Glutamatergic neuron (in vitro differentiated cells): ENCODE data around the gene SPAG9. TPM values are rescaled to one million over a fixed set of nuclear protein-coding genes. Genes with fewer than 3 reads are reported as not detected.
"Not testable (repeated sequence)": the region's sequence is repeated elsewhere in the genome, so short reads cannot be mapped to it uniquely, and the experiment has no call there.

Source experiments
- DNase-seq: peaks from one replicate; pipeline ENCODE4 v3.0.0; 2022
- H3K27ac Mint-ChIP-seq: one replicate; pipeline ENCODE4 v1.8.0; 2020; ENCODE audit warnings: mild to moderate bottlenecking, mixed read lengths, inconsistent platforms; ENCODE audit not compliant: unreplicated experiment
- H3K27me3 Mint-ChIP-seq: one replicate; pipeline ENCODE4 v1.8.0; 2020; ENCODE audit warnings: mild to moderate bottlenecking, moderate library complexity, mixed read lengths, inconsistent platforms; ENCODE audit not compliant: unreplicated experiment
- H3K36me3 Mint-ChIP-seq: one replicate; pipeline ENCODE4 v1.8.0; 2020; ENCODE audit warnings: mild to moderate bottlenecking, mixed read lengths, inconsistent platforms; ENCODE audit not compliant: unreplicated experiment
- H3K4me1 Mint-ChIP-seq: one replicate; pipeline ENCODE4 v1.8.0; 2020; ENCODE audit warnings: mild to moderate bottlenecking, low read depth, mixed read lengths, inconsistent platforms; ENCODE audit not compliant: unreplicated experiment
- H3K4me3 Mint-ChIP-seq: one replicate; pipeline ENCODE4 v1.8.0; 2020; ENCODE audit warnings: mild to moderate bottlenecking, mixed read lengths, inconsistent platforms; ENCODE audit not compliant: unreplicated experiment
- H3K9me3 Mint-ChIP-seq: one replicate; pipeline ENCODE4 v1.8.0; 2020; ENCODE audit warnings: mild to moderate bottlenecking, moderate library complexity, mixed read lengths, inconsistent platforms; ENCODE audit not compliant: unreplicated experiment
- CTCF ChIP-seq: fragments of 200-600 bp; sonication (generic); IDR thresholded peaks from one replicate; pipeline ENCODE4 v1.5.0; 2021; ENCODE audit not compliant: partially characterized antibody, unreplicated experiment
- total RNA-seq: library from RNA; stranded (reverse); fragmentation: NEBNext Ultra II Directional; extraction: Animal tissue kit (Norgen Biotek cat#: 25700); gene quantifications from one replicate; pipeline ENCODE4 v1.2.1, GENCODE V29; 2021; ENCODE audit not compliant: unreplicated experiment

The SPAG9 gene
- total RNA-seq, 1 donor from 2014 or later, result 327 TPM

GRCh38 chr17:51115179-51115578, 5.5 kb downstream of the SPAG9 start:
- Mint-ChIP-seq H3K4me3 (no peak overlapping the region), H3K27ac (no peak overlapping the region), H3K36me3 (no peaks in the 10 kb centered on the region), H3K4me1 (peaks cover 13% of the 10 kb centered on the region), H3K9me3 (peaks cover 5% of the 10 kb centered on the region), H3K27me3 (peaks cover 1% of the 10 kb centered on the region)
- no peak for DNase-seq
- no peak for TF ChIP-seq CTCF

- H3K27me3 Mint-ChIP-seq, H3K4me3 Mint-ChIP-seq, H3K27ac Mint-ChIP-seq, H3K4me1 Mint-ChIP-seq, DNase-seq, H3K36me3 Mint-ChIP-seq, H3K9me3 Mint-ChIP-seq: not testable (repeated sequence)
Measured at GRCh38 chr17:51112303-51113222, 8.1 kb downstream of the SPAG9 start.

- DNase-seq, result no peak
- no peaks in the 10 kb centered on the region for H3K27me3 Mint-ChIP-seq
- H3K4me3 Mint-ChIP-seq, result no peak overlapping the region
- H3K9me3 Mint-ChIP-seq, result no peaks in the 10 kb centered on the region
- H3K4me1 Mint-ChIP-seq, result peaks cover 2% of the 10 kb centered on the region
- no peak for TF ChIP-seq CTCF
- H3K36me3 Mint-ChIP-seq, result no peaks in the 10 kb centered on the region
- no peak overlapping the region for H3K27ac Mint-ChIP-seq
Measured at GRCh38 chr17:51107778-51108177, 12.9 kb downstream of the SPAG9 start.

- no peaks in the 10 kb centered on the region for H3K36me3 Mint-ChIP-seq
- DNase-seq, result no peak
- no peaks in the 10 kb centered on the region for H3K27me3 Mint-ChIP-seq
- TF ChIP-seq CTCF, result no peak
- H3K4me1 Mint-ChIP-seq, result peaks cover 2% of the 10 kb centered on the region
- no peak overlapping the region for H3K4me3 Mint-ChIP-seq
- H3K9me3 Mint-ChIP-seq, result no peaks in the 10 kb centered on the region
- H3K27ac Mint-ChIP-seq, result no peak overlapping the region
Measured at GRCh38 chr17:51103451-51103850, 17.2 kb downstream of the SPAG9 start.

- no peaks in the 10 kb centered on the region for H3K27me3 Mint-ChIP-seq
- no peak overlapping the region for H3K27ac Mint-ChIP-seq
- no peaks in the 10 kb centered on the region for H3K9me3 Mint-ChIP-seq
- H3K36me3 Mint-ChIP-seq, result no peaks in the 10 kb centered on the region
- no peak for DNase-seq
- H3K4me3 Mint-ChIP-seq, result no peak overlapping the region
- H3K4me1 Mint-ChIP-seq, result peaks cover 2% of the 10 kb centered on the region
- no peak for TF ChIP-seq CTCF
Measured at GRCh38 chr17:51103050-51103449, 17.6 kb downstream of the SPAG9 start.
